Activated CD4-positive, alpha-beta T cell treated with anti-CD3 and anti-CD28 coated beads, Interleukin-2, amount 10 ng/mL, durations not matched to agents 24 days and 14 days (primary cell): Measurements from ENCODE around the gene MAN1C1. TPM values are rescaled to one million over a fixed set of nuclear protein-coding genes. Genes with fewer than 3 reads are reported as not detected.

Experiments
- DNase-seq: peaks from one replicate; pipeline ENCODE4 v3.0.0; 2022
- H3K27ac Mint-ChIP-seq: one replicate; pipeline ENCODE4 v1.8.0; 2022; ENCODE audit warnings: mild to moderate bottlenecking, mixed read lengths
- H3K27me3 Mint-ChIP-seq: one replicate; pipeline ENCODE4 v1.8.0; 2022; ENCODE audit warnings: mixed read lengths
- H3K36me3 Mint-ChIP-seq: one replicate; pipeline ENCODE4 v1.8.0; 2022; ENCODE audit warnings: low read depth, mild to moderate bottlenecking, mixed read lengths
- H3K4me1 Mint-ChIP-seq: one replicate; pipeline ENCODE4 v1.8.0; 2021; ENCODE audit warnings: mixed read lengths
- H3K4me3 Mint-ChIP-seq: one replicate; pipeline ENCODE4 v1.8.0; 2022; ENCODE audit warnings: mild to moderate bottlenecking, moderate library complexity, mixed read lengths
- H3K9me3 Mint-ChIP-seq: one replicate; pipeline ENCODE4 v1.8.0; 2021; ENCODE audit warnings: mixed read lengths
- intact Hi-C: fragments of 100-400 bp; cut with micrococcal nuclease; formaldehyde crosslinking; loops from one replicate; pipeline ENCODE4 v1.15.1; 2023
- total RNA-seq: library from RNA; stranded (reverse); gene quantifications from 2 replicates; pipeline ENCODE4 v1.2.3, GENCODE V29; 2022

The MAN1C1 gene
- total RNA-seq, 1 donor from 2014 or later, result 2.9 TPM

DNA sequence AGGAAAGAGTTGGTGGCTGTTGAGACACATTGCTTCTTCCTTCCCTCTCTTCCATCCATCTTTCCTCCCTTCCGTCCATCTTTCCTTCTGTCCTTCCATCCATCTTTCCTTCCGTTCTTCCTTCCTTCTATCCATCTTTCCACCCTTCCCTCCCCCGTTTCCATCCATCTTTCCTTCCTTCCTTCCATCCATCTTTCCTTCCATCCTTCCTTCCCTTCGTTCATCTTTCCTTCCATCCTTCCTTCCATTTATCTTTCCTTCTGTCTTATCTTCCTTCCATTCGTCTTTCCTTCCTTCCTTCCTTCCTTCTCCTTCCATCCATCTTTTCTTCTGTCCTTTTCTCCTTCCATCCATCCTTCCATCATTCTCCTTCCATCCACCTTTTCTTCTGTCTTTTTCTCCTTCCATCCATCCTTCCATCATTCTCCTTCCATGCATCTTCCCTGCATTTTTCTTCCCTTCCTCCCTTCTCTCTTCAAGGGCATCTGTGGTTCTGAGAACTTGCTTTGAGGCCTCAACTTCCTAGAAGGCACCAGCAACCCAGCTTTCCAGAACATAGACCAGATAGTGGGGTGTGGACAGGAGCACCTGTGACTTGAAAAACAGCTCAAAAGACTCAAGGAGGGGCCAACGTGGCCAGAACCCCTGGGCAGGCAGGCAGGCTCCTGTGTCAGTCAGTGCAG lies 134.5 kb downstream of the MAN1C1 start:
- DNase-seq, result no peak
- Mint-ChIP-seq H3K27ac (no peak overlapping the region), H3K4me1 (peaks cover 5% of the 10 kb centered on the region), H3K4me3 (no peak overlapping the region), H3K27me3 (peaks cover 5% of the 10 kb centered on the region), H3K36me3 (peaks cover 3% of the 10 kb centered on the region), H3K9me3 (no peaks in the 10 kb centered on the region)
- intact Hi-C loops, result no loop called here

- intact Hi-C loops, result no loop called here
- Mint-ChIP-seq H3K27ac (no peak overlapping the region), H3K9me3 (no peaks in the 10 kb centered on the region), H3K4me3 (no peak overlapping the region), H3K27me3 (peaks cover 11% of the 10 kb centered on the region), H3K4me1 (peaks cover 5% of the 10 kb centered on the region), H3K36me3 (peaks cover 3% of the 10 kb centered on the region)
- DNase-seq, result no peak
Measured at GRCh38 chr1:25754470-25755181, 138.0 kb downstream of the MAN1C1 start.

GRCh38 chr1:25755475-25756125 lies 139.0 kb downstream of the MAN1C1 start:
- peaks cover 5% of the 10 kb centered on the region for H3K4me1 Mint-ChIP-seq
- H3K27ac Mint-ChIP-seq, result no peak overlapping the region
- H3K4me3 Mint-ChIP-seq, result no peak overlapping the region
- intact Hi-C loops, result no loop called here
- no peaks in the 10 kb centered on the region for H3K9me3 Mint-ChIP-seq
- H3K36me3 Mint-ChIP-seq, result peaks cover 6% of the 10 kb centered on the region
- peaks cover 13% of the 10 kb centered on the region for H3K27me3 Mint-ChIP-seq
- DNase-seq, result no peak

DNA sequence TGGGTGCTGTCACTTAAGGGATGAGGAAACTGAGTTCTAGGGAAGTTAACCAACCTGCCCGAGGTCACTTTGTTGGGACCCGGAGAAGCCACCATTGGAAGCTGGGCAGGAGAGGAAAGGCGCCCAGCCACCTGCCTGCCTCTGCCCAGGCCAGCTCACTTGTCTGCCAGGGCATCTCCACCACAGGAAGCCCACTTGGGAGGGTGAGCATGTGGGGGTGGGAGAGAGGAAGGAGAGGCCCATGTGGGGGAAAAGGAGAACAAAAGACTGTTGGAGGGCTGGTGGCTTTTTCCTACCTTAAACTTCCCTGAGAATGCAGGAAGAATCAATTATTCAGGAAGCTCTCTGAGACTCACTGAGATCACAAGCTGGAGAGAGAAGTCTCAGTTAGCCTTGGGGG lies 139.6 kb downstream of the MAN1C1 start:
- DNase-seq, result no peak
- Mint-ChIP-seq H3K4me3 (no peak overlapping the region), H3K9me3 (no peaks in the 10 kb centered on the region), H3K4me1 (peaks cover 5% of the 10 kb centered on the region), H3K27me3 (peaks cover 13% of the 10 kb centered on the region), H3K27ac (no peak overlapping the region), H3K36me3 (peaks cover 4% of the 10 kb centered on the region)
- intact Hi-C loops, result no loop called here

DNA sequence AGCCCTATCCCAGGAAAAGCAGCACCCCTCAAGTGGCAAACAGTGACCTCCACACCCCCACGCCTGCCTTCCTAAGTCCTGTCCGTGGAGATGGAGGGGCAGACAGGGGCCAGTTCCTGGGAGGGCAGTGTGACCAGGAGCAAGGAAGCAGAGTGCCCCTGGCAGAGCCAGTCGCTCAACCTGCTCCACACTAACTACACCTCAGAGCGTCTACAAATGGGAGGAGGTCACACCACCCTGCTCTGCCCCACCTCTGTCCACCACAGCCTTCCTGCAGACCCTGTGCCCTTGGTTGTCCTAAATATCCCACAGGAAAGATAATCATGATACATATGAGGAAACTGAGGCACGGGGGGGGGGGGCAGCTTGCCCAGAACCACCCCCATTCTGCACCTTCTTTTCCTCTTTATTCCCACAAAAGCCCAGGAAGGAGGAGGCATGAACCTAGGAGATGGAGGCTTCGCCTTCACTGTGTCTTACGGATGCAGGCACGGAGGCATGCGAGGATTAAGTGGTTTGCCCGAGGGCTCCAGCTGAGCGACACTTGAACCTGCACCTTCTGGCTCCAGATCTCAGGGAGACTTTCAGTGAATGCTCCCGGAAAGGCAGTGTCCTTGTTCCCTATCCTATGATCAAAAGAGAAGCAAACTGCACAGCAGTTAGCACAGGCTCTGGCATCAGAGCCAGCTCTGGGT lies 140.7 kb downstream of the MAN1C1 start:
- H3K27ac Mint-ChIP-seq, result no peak overlapping the region
- H3K4me1 Mint-ChIP-seq, result peaks cover 5% of the 10 kb centered on the region

GRCh38 chr1:25757846-25758185 lies 141.2 kb downstream of the MAN1C1 start:
- Mint-ChIP-seq H3K36me3 (peaks cover 4% of the 10 kb centered on the region), H3K27me3 (peaks cover 13% of the 10 kb centered on the region), H3K4me3 (no peak overlapping the region), H3K9me3 (no peaks in the 10 kb centered on the region), H3K27ac (no peak overlapping the region), H3K4me1 (peaks cover 5% of the 10 kb centered on the region)
- intact Hi-C loops, result no loop called here
- DNase-seq, result no peak

More for the DNA sequence above, 140.7 kb downstream of the MAN1C1 start:
- no peak for DNase-seq
- Mint-ChIP-seq H3K4me3 (no peak overlapping the region), H3K36me3 (peaks cover 4% of the 10 kb centered on the region), H3K27me3 (peaks cover 13% of the 10 kb centered on the region), H3K9me3 (no peaks in the 10 kb centered on the region)
- intact Hi-C loops, result no loop called here

GRCh38 chr1:25758466-25759070 lies 142.0 kb downstream of the MAN1C1 start:
- peaks cover 10% of the 10 kb centered on the region for H3K27me3 Mint-ChIP-seq
- peaks cover 4% of the 10 kb centered on the region for H3K36me3 Mint-ChIP-seq
- intact Hi-C loops, result no loop called here
- no peak for DNase-seq
- no peaks in the 10 kb centered on the region for H3K9me3 Mint-ChIP-seq
- peaks cover 5% of the 10 kb centered on the region for H3K4me1 Mint-ChIP-seq
- H3K4me3 Mint-ChIP-seq, result no peak overlapping the region
- no peak overlapping the region for H3K27ac Mint-ChIP-seq

GRCh38 chr1:25760122-25760719 lies 143.6 kb downstream of the MAN1C1 start:
- no peak overlapping the region for H3K27ac Mint-ChIP-seq
- H3K27me3 Mint-ChIP-seq, result peaks cover 10% of the 10 kb centered on the region
- H3K9me3 Mint-ChIP-seq, result no peaks in the 10 kb centered on the region
- H3K36me3 Mint-ChIP-seq, result peaks cover 5% of the 10 kb centered on the region
- no peak for DNase-seq
- no peaks in the 10 kb centered on the region for H3K4me1 Mint-ChIP-seq
- intact Hi-C loops, result no loop called here
- no peak overlapping the region for H3K4me3 Mint-ChIP-seq

- H3K4me1 Mint-ChIP-seq, result peaks cover 2% of the 10 kb centered on the region
- no peak for DNase-seq
- H3K4me3 Mint-ChIP-seq, result no peak overlapping the region
- no peak overlapping the region for H3K27ac Mint-ChIP-seq
- intact Hi-C loops, result no loop called here
- no peaks in the 10 kb centered on the region for H3K9me3 Mint-ChIP-seq
- H3K27me3 Mint-ChIP-seq, result peaks cover 12% of the 10 kb centered on the region
- H3K36me3 Mint-ChIP-seq, result peaks cover 5% of the 10 kb centered on the region
Measured at GRCh38 chr1:25760871-25761270, 144.3 kb downstream of the MAN1C1 start.

GRCh38 chr1:25763493-25763892 lies 146.9 kb downstream of the MAN1C1 start:
- H3K27ac Mint-ChIP-seq, result no peak overlapping the region
- intact Hi-C loops, result no loop called here
- H3K27me3 Mint-ChIP-seq, result peaks cover 8% of the 10 kb centered on the region
- H3K4me1 Mint-ChIP-seq, result peaks cover 4% of the 10 kb centered on the region
- H3K36me3 Mint-ChIP-seq, result peaks cover 13% of the 10 kb centered on the region
- DNase-seq, result no peak
- no peaks in the 10 kb centered on the region for H3K9me3 Mint-ChIP-seq
- H3K4me3 Mint-ChIP-seq, result no peak overlapping the region

DNA sequence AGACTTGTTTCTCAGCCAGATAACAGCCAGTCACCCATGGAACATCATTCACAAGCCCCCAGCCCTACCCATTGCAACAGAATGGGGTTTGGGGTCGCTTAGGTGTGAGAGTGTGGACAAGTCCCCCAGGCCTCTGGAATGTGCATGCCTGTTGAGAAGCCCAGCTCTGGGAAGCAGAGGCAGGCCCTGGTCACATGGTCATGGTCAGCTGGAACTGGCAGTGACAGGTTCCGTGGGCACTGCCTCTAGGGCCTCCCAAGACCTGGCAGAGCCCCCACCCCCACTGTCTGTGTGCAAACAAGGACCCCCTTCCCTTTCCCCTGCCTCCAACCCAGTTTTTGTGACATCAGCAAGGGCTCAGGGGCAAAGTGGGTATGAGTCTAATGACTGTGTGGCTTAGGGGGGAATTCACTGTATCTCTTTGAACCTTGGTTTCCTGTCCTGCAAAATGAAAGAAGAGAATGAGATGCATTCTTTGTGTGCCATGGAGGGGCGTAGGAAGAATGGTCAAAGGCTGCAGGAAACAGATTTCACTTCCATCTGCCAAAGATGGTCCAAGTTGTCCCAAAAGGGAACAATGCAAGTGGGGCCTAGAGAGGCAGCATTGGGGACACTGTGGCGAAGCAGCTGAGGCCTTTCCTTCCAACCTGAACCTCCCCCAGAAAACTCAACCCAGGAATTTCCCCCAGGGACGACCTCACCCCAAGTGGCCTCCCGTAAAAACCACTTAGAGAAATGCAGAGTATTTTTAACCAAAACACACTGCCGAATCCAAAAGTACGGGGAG lies 148.7 kb downstream of the MAN1C1 start:
- peaks cover 8% of the 10 kb centered on the region for H3K4me1 Mint-ChIP-seq
- peaks cover 18% of the 10 kb centered on the region for H3K36me3 Mint-ChIP-seq
- peaks cover 12% of the 10 kb centered on the region for H3K27me3 Mint-ChIP-seq
- H3K9me3 Mint-ChIP-seq, result no peaks in the 10 kb centered on the region
- peak overlapping the region; percentile 34 for H3K27ac Mint-ChIP-seq
- intact Hi-C loops, result no loop called here
- H3K4me3 Mint-ChIP-seq, result no peak overlapping the region
- no peak for DNase-seq

DNA sequence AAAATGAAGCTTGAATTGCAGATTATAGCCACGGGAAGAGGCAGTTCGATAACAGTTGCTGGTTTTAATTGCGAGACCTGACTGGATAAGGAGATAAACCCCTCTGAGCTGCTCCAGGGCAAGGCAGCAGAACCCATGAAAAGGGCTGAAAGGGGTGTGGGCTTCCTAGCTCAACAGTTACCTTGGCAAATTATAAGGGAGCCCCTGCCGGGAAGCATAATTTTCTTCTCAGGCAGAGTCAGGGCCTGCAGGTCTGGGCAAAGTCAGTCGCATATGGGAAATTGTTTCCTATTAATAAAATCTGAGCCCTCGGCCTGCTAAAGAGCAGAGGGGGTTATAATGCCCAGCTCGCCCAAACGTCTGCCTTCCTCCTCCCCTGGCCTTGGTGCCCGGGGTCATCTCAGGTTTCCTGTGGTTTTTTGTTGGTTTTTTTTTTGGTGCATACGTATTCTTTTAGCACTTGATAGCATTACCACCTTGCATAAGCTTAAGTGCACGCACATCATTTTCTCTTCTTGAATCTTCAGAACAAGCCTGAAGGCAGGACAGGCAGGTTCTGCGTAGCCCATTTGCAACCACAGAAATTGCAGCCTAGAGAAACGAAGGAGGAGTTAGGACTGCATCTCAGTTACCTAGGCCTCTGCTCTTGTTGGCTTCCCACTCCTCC lies 149.5 kb downstream of the MAN1C1 start:
- Mint-ChIP-seq H3K27ac (no peak overlapping the region), H3K36me3 (peaks cover 18% of the 10 kb centered on the region), H3K4me3 (no peak overlapping the region), H3K9me3 (no peaks in the 10 kb centered on the region), H3K4me1 (peaks cover 11% of the 10 kb centered on the region), H3K27me3 (peaks cover 19% of the 10 kb centered on the region)
- DNase-seq, result no peak
- intact Hi-C loops, result no loop called here
